Vagina (tissue), 2 donors: ENCODE data around the gene OR6B1. TPM values are rescaled to one million over a fixed set of nuclear protein-coding genes. Genes with fewer than 3 reads are reported as not detected.
A peak's percentile ranks its signal among the peaks of the same experiment; 100 is the strongest.

Source experiments
- DNase-seq, 2 donors: peaks; one replicate each; pipeline ENCODE4 v3.0.0-alpha.2; 2017; ENCODE audit errors: extremely low spot score in 2 of 2
- H3K27ac ChIP-seq: fragments of 200-600 bp; sonication (generic); one replicate; pipeline ENCODE4 v1.5.1; 2019
- H3K27me3 ChIP-seq: fragments of 200-600 bp; sonication (generic); one replicate; pipeline ENCODE4 v1.5.1; 2019
- H3K36me3 ChIP-seq, 2 donors: fragments of 200-600 bp; sonication (generic); one replicate each; pipeline ENCODE4 v1.5.1; 2017 to 2019
- H3K4me1 ChIP-seq: fragments of 200-600 bp; sonication (generic); one replicate; pipeline ENCODE4 v1.5.1; 2019
- H3K4me3 ChIP-seq, 2 donors: fragments of 200-600 bp; sonication (generic); 1 replicate in 1 of 2; 2 replicates in 1 of 2; pipeline ENCODE4 v1.5.1; 2016 to 2019
- H3K9me3 ChIP-seq: fragments of 200-600 bp; sonication (generic); one replicate; pipeline ENCODE4 v1.5.1; 2019
- CTCF ChIP-seq, 3 experiments: fragments of 450-650 bp in 2 of 3; fragments of 200-600 bp in 1 of 3; sonication (generic) in 1 of 3; IDR thresholded peaks; one replicate each; pipeline ENCODE4 v1.5.1; 2017 to 2019; ENCODE audit warnings: antibody characterized with exemption in 3 of 3, mild to moderate bottlenecking in 2 of 3, moderate library complexity in 2 of 3
- POLR2A ChIP-seq, 2 donors: fragments of 450-650 bp; IDR thresholded peaks; one replicate each; pipeline ENCODE4 v1.6.1; 2017; ENCODE audit warnings: antibody characterized with exemption in 2 of 2, mild to moderate bottlenecking in 2 of 2, moderate library complexity in 2 of 2
- POLR2AphosphoS5 ChIP-seq, 2 donors: sonication (generic); formaldehyde crosslinking; IDR thresholded peaks; one replicate each; pipeline ENCODE4 v1.9.0; 2017; ENCODE audit warnings: antibody characterized with exemption in 2 of 2, mild to moderate bottlenecking in 2 of 2, low read depth in 1 of 2; ENCODE audit not compliant: insufficient read depth in 1 of 2
- intact Hi-C: fragments of 100-400 bp; cut with DNase I; formaldehyde crosslinking; loops from one replicate; pipeline ENCODE4 v1.15.1; 2023
- total RNA-seq: library from RNA; depleted of rRNA; stranded (reverse); fragments of >200 nt; gene quantifications from one replicate; pipeline ENCODE4 v1.2.3, GENCODE V29; 2016

The OR6B1 gene
- total RNA-seq, 1 donor from 2014 or later = not detected

DNA sequence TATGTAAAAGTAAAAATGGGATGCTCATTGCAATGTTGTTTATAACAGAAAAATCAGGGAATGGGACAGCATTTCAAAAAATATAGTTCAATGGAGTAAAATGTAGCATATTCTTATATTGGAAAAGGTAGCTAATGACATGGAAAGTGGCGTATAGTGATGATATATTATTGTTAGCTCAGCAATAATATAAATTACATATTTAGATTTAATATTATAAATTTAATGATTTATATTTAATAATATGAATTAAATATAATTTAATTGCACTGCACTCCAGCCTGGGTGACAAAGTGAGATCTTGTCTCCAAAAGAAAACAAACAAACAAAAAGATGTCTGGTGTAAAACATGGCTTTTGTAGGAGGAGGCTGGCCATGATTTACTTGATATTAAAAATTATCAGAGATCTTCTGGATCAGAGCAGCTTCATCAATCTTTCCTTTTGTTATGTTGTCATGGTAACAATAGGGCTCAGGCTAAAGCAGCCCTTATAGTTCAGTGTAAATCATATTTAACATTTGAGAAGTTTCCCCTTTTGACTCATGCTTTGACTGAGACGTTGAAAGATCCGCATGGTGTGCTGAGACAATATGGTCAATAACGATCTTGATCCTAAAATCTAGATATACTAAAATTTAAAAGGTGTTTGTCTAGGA lies 23.2 kb downstream of the OR6B1 start:
- Histone ChIP-seq H3K4me3 (no peak overlapping the region), H3K36me3 (no peaks in the 10 kb centered on the region), H3K4me1 (no peaks in the 10 kb centered on the region), H3K27me3 (no peaks in the 10 kb centered on the region), H3K27ac (no peak overlapping the region), H3K9me3 (no peaks in the 10 kb centered on the region)
- DNase-seq = no peak
- TF ChIP-seq POLR2A (IDR thresholded peaks at IDR 0.05) (no peak), POLR2AphosphoS5 (IDR thresholded peaks at IDR 0.05; ENCODE audit: insufficient read depth in 1 of 2, low read depth in 1 of 2) (no peak), CTCF (IDR thresholded peaks at IDR 0.05) (no peak)
- intact Hi-C loops = no loop called here

GRCh38 chr7:144024213-144024612 lies 24.1 kb downstream of the OR6B1 start:
- H3K36me3 ChIP-seq = no peaks in the 10 kb centered on the region
- H3K4me3 ChIP-seq = no peak overlapping the region
- H3K27me3 ChIP-seq = no peaks in the 10 kb centered on the region
- no peak for DNase-seq
- TF ChIP-seq CTCF (IDR thresholded peaks at IDR 0.05) (no peak), POLR2AphosphoS5 (IDR thresholded peaks at IDR 0.05; ENCODE audit: insufficient read depth in 1 of 2, low read depth in 1 of 2) (no peak), POLR2A (IDR thresholded peaks at IDR 0.05) (no peak)
- H3K9me3 ChIP-seq = no peaks in the 10 kb centered on the region
- no peak overlapping the region for H3K27ac ChIP-seq
- intact Hi-C loops = no loop called here
- H3K4me1 ChIP-seq = no peaks in the 10 kb centered on the region

- no peak for TF ChIP-seq POLR2AphosphoS5 (IDR thresholded peaks at IDR 0.05; ENCODE audit: insufficient read depth in 1 of 2, low read depth in 1 of 2)
- no peak for TF ChIP-seq CTCF (IDR thresholded peaks at IDR 0.05)
- TF ChIP-seq POLR2A (IDR thresholded peaks at IDR 0.05) = no peak
- Histone ChIP-seq H3K4me3 (no peak overlapping the region), H3K4me1 (no peaks in the 10 kb centered on the region), H3K9me3 (no peaks in the 10 kb centered on the region), H3K27me3 (no peaks in the 10 kb centered on the region), H3K36me3 (no peaks in the 10 kb centered on the region), H3K27ac (no peak overlapping the region)
- intact Hi-C loops = no loop called here
- no peak for DNase-seq
These were observed 26.2 kb downstream of the OR6B1 start for GRCh38 chr7:144026203-144026883.

GRCh38 chr7:144027070-144027469 lies 26.9 kb downstream of the OR6B1 start:
- Histone ChIP-seq H3K9me3 (no peaks in the 10 kb centered on the region), H3K4me1 (no peaks in the 10 kb centered on the region), H3K27ac (no peak overlapping the region), H3K4me3 (no peak overlapping the region), H3K36me3 (no peaks in the 10 kb centered on the region), H3K27me3 (no peaks in the 10 kb centered on the region)
- TF ChIP-seq CTCF (IDR thresholded peaks at IDR 0.05) (peak in 1 of 3 experiments; percentile 43), POLR2A (IDR thresholded peaks at IDR 0.05) (no peak)
- DNase-seq = no peak
- intact Hi-C loops = no loop called here

- TF ChIP-seq POLR2AphosphoS5 (IDR thresholded peaks at IDR 0.05; ENCODE audit: insufficient read depth in 1 of 2, low read depth in 1 of 2) (no peak), CTCF (IDR thresholded peaks at IDR 0.05) (no peak), POLR2A (IDR thresholded peaks at IDR 0.05) (no peak)
- Histone ChIP-seq H3K36me3 (no peaks in the 10 kb centered on the region), H3K9me3 (no peaks in the 10 kb centered on the region), H3K27me3 (no peaks in the 10 kb centered on the region), H3K27ac (no peak overlapping the region), H3K4me1 (no peaks in the 10 kb centered on the region), H3K4me3 (no peak overlapping the region)
- no peak for DNase-seq
- intact Hi-C loops = no loop called here
These were observed 27.9 kb downstream of the OR6B1 start for GRCh38 chr7:144027974-144028373.
